Measurements from ENCODE around the gene SYNJ2. TPM values are rescaled to one million over a fixed set of nuclear protein-coding genes. Genes with fewer than 3 reads are reported as not detected.

The SYNJ2 gene
- total and polyA plus RNA-seq, 2 experiments from 2014 or later: 2.8 to 5.6 TPM

DNA sequence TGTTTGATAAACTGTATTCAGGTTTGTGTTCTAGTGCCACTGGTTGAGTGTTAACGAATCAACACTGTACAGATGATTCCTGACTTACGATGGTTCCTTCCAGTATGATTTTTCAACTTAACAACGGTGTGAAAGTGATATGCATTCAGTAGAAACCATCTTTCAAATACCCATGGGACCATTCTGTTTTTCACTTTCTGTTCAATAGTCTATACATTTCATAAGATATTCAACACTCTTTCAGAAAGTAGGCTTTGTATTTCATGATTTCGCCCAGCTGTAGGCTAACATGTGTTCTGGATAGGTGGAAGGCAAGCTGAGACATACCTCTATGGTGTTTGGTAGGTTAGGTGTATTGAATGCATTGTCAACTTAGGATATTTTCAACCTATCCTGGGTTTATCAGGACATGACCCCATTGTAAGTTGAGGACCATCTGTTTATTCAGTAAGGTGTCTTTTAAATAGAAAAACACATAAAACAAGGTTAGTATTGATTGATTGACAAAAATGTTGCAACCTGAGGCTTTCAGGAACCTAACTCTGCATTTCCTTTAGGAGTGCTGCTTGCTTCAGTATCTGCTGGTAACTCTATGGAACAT is 32.3 kb downstream of the SYNJ2 start:
- DNase-seq (ENCODE audit: low spot score) (no peak), ATAC-seq (no peak)
- H3K79me2 ChIP-seq (replicated peaks; ENCODE audit: insufficient read depth): peaks cover 7% of the 10 kb centered on the region; the same call in 1 of the 2 replicates
- peaks cover 4% of the 10 kb centered on the region; the same call in 1 of the 2 replicates for H3K9me2 ChIP-seq (ENCODE audit: insufficient read depth)
- no peak for TF ChIP-seq STAT1 (IDR thresholded peaks at IDR 0.05; ENCODE audit: unreplicated experiment)
- no peak for TF ChIP-seq ZNF331 (CRISPR knock-in tag; IDR thresholded peaks at IDR 0.05; ENCODE audit: low read depth)
- TF ChIP-seq, protein P1, sequence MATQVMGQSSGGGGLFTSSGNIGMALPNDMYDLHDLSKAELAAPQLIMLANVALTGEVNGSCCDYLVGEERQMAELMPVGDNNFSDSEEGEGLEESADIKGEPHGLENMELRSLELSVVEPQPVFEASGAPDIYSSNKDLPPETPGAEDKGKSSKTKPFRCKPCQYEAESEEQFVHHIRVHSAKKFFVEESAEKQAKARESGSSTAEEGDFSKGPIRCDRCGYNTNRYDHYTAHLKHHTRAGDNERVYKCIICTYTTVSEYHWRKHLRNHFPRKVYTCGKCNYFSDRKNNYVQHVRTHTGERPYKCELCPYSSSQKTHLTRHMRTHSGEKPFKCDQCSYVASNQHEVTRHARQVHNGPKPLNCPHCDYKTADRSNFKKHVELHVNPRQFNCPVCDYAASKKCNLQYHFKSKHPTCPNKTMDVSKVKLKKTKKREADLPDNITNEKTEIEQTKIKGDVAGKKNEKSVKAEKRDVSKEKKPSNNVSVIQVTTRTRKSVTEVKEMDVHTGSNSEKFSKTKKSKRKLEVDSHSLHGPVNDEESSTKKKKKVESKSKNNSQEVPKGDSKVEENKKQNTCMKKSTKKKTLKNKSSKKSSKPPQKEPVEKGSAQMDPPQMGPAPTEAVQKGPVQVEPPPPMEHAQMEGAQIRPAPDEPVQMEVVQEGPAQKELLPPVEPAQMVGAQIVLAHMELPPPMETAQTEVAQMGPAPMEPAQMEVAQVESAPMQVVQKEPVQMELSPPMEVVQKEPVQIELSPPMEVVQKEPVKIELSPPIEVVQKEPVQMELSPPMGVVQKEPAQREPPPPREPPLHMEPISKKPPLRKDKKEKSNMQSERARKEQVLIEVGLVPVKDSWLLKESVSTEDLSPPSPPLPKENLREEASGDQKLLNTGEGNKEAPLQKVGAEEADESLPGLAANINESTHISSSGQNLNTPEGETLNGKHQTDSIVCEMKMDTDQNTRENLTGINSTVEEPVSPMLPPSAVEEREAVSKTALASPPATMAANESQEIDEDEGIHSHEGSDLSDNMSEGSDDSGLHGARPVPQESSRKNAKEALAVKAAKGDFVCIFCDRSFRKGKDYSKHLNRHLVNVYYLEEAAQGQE (IDR thresholded peaks at IDR 0.05; ENCODE audit: unreplicated experiment): no peak
- TF ChIP-seq, protein P2, sequence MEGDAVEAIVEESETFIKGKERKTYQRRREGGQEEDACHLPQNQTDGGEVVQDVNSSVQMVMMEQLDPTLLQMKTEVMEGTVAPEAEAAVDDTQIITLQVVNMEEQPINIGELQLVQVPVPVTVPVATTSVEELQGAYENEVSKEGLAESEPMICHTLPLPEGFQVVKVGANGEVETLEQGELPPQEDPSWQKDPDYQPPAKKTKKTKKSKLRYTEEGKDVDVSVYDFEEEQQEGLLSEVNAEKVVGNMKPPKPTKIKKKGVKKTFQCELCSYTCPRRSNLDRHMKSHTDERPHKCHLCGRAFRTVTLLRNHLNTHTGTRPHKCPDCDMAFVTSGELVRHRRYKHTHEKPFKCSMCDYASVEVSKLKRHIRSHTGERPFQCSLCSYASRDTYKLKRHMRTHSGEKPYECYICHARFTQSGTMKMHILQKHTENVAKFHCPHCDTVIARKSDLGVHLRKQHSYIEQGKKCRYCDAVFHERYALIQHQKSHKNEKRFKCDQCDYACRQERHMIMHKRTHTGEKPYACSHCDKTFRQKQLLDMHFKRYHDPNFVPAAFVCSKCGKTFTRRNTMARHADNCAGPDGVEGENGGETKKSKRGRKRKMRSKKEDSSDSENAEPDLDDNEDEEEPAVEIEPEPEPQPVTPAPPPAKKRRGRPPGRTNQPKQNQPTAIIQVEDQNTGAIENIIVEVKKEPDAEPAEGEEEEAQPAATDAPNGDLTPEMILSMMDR (conservative IDR thresholded peaks at IDR 0.05; ENCODE audit: low read depth in 2 of 2): no peak
- no peak for TF ChIP-seq EZH2phosphoT487 (IDR thresholded peaks at IDR 0.05; ENCODE audit: unreplicated experiment)
- TF ChIP-seq CREB1 (CRISPR knock-in tag; IDR thresholded peaks at IDR 0.05; ENCODE audit: low read depth): no peak
- no peak for TF ChIP-seq ZNF114 (CRISPR knock-in tag; IDR thresholded peaks at IDR 0.05)
- TF ChIP-seq, protein P3, sequence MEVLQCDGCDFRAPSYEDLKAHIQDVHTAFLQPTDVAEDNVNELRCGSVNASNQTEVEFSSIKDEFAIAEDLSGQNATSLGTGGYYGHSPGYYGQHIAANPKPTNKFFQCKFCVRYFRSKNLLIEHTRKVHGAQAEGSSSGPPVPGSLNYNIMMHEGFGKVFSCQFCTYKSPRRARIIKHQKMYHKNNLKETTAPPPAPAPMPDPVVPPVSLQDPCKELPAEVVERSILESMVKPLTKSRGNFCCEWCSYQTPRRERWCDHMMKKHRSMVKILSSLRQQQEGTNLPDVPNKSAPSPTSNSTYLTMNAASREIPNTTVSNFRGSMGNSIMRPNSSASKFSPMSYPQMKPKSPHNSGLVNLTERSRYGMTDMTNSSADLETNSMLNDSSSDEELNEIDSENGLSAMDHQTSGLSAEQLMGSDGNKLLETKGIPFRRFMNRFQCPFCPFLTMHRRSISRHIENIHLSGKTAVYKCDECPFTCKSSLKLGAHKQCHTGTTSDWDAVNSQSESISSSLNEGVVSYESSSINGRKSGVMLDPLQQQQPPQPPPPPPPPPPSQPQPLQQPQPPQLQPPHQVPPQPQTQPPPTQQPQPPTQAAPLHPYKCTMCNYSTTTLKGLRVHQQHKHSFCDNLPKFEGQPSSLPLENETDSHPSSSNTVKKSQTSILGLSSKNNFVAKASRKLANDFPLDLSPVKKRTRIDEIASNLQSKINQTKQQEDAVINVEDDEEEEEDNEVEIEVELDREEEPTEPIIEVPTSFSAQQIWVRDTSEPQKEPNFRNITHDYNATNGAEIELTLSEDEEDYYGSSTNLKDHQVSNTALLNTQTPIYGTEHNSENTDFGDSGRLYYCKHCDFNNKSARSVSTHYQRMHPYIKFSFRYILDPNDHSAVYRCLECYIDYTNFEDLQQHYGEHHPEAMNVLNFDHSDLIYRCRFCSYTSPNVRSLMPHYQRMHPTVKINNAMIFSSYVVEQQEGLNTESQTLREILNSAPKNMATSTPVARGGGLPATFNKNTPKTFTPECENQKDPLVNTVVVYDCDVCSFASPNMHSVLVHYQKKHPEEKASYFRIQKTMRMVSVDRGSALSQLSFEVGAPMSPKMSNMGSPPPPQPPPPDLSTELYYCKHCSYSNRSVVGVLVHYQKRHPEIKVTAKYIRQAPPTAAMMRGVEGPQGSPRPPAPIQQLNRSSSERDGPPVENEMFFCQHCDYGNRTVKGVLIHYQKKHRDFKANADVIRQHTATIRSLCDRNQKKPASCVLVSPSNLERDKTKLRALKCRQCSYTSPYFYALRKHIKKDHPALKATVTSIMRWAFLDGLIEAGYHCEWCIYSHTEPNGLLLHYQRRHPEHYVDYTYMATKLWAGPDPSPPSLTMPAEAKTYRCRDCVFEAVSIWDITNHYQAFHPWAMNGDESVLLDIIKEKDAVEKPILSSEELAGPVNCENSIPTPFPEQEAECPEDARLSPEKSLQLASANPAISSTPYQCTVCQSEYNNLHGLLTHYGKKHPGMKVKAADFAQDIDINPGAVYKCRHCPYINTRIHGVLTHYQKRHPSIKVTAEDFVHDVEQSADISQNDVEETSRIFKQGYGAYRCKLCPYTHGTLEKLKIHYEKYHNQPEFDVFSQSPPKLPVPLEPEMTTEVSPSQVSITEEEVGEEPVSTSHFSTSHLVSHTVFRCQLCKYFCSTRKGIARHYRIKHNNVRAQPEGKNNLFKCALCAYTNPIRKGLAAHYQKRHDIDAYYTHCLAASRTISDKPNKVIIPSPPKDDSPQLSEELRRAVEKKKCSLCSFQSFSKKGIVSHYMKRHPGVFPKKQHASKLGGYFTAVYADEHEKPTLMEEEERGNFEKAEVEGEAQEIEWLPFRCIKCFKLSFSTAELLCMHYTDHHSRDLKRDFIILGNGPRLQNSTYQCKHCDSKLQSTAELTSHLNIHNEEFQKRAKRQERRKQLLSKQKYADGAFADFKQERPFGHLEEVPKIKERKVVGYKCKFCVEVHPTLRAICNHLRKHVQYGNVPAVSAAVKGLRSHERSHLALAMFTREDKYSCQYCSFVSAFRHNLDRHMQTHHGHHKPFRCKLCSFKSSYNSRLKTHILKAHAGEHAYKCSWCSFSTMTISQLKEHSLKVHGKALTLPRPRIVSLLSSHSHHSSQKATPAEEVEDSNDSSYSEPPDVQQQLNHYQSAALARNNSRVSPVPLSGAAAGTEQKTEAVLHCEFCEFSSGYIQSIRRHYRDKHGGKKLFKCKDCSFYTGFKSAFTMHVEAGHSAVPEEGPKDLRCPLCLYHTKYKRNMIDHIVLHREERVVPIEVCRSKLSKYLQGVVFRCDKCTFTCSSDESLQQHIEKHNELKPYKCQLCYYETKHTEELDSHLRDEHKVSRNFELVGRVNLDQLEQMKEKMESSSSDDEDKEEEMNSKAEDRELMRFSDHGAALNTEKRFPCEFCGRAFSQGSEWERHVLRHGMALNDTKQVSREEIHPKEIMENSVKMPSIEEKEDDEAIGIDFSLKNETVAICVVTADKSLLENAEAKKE (CRISPR knock-in tag; IDR thresholded peaks at IDR 0.05): no peak
- no peak for TF ChIP-seq NANOG (IDR thresholded peaks at IDR 0.05; ENCODE audit: borderline replicate concordance)
- TF ChIP-seq EZH2 (IDR thresholded peaks at IDR 0.05; ENCODE audit: low read depth, unreplicated experiment): no peak
- TF ChIP-seq, protein P4, sequence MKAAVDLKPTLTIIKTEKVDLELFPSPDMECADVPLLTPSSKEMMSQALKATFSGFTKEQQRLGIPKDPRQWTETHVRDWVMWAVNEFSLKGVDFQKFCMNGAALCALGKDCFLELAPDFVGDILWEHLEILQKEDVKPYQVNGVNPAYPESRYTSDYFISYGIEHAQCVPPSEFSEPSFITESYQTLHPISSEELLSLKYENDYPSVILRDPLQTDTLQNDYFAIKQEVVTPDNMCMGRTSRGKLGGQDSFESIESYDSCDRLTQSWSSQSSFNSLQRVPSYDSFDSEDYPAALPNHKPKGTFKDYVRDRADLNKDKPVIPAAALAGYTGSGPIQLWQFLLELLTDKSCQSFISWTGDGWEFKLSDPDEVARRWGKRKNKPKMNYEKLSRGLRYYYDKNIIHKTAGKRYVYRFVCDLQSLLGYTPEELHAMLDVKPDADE (IDR thresholded peaks at IDR 0.05): no peak
- no peak for TF ChIP-seq POLR2AphosphoS5 (IDR thresholded peaks at IDR 0.05; ENCODE audit: low read depth)
- TF ChIP-seq JUNB (IDR thresholded peaks at IDR 0.05; ENCODE audit: unreplicated experiment): no peak
- Mint-ChIP-seq H3K27me3 (ENCODE audit: insufficient read depth, low read depth, poor library complexity) (peaks cover 2% of the 10 kb centered on the region), H3K4me3 (no peak overlapping the region), H3K4me1 (peaks cover 26% of the 10 kb centered on the region), H3K36me3 (ENCODE audit: low read depth) (peaks cover 18% of the 10 kb centered on the region), H3K9me3 (peaks cover 2% of the 10 kb centered on the region; the same call in 1 of the 3 replicates), H3K27ac (no peak overlapping the region)
- no peak overlapping the region for H3K4me2 ChIP-seq
- H2AFZ ChIP-seq: no peak overlapping the region
- no peaks in the 10 kb centered on the region for H4K20me1 ChIP-seq (replicated peaks; ENCODE audit: insufficient read depth)
- H3F3A ChIP-seq (replicated peaks; ENCODE audit: low read depth): no peaks in the 10 kb centered on the region
- H3K4me3 ChIP-seq: no peak overlapping the region
- H3K36me3 ChIP-seq (ENCODE audit: insufficient read depth): no peaks in the 10 kb centered on the region
- H3K27me3 ChIP-seq (ENCODE audit: insufficient read depth): no peaks in the 10 kb centered on the region
- H3K4me1 ChIP-seq (ENCODE audit: insufficient read depth): no peaks in the 10 kb centered on the region
- H3K27ac ChIP-seq (ENCODE audit: low read depth): no peak overlapping the region

Measured in GM23338 (cell line).